ENCODE data around the gene TSHZ1. TPM values are rescaled to one million over a fixed set of nuclear protein-coding genes. Genes with fewer than 3 reads are reported as not detected.

Gene TSHZ1
- total and polyA plus RNA-seq, 2 of the 8 experiments (the other 6 are each of a cell fraction or from before 2014, with no cell fraction given), result 0.03 to 0.32 TPM

DNA sequence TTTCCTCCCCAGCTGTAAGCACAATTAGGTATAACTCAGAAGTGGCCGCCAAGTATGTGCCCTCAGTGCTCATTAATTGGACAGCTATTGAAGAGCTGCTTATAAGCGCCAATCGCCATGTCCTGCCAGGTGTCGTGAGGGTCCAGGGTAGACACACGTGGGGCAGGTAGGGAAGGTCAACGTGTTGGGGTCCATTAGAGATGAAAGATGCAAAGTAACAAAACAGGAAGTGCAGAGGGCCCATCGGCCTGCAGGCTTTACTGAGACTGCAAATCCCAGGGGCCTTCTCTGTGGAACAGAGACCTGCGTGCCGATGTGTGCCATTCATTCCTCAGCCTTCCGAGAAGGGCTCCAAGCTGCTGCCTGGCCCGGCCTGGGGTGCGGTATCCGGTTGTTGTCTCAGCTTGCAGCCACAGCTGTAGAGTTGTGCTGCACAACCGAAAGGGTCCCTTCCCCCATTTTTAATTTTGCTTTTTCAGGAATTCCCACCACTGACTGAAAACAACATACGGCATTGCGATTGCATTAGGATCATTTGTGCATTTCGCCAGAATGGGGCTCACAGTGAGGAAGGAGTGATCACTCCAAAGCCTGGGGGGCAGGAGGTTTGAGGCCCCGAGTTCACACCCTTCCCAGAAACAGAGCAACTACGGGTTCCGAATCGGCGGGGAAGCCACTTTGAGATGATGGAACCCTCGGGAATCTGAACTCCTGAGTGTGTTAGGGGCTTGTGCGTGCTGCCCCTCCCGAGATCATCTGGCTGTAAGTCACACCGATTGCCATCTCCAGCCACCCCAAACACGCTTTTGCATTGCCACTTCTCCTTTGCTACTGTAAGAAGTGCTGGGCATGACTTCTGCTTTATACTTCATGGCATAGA is 94.3 kb downstream of the TSHZ1 start (continued):
- TF ChIP-seq RAD21 (IDR thresholded peaks at IDR 0.05 in 1 of 2, conservative IDR thresholded peaks at IDR 0.05 in 1 of 2; ENCODE audit: low read depth in 2 of 2, low read length in 2 of 2), result no peak
- TF ChIP-seq TEAD4 (IDR thresholded peaks at IDR 0.05; ENCODE audit: low read depth, low read length), result no peak
- no peak for TF ChIP-seq TAF7 (optimal IDR thresholded peaks at IDR 0.05; ENCODE audit: borderline replicate concordance, low read depth, low read length)
- TF ChIP-seq SP1 (IDR thresholded peaks at IDR 0.05; ENCODE audit: low read depth, low read length), result no peak
- no peak for TF ChIP-seq SIRT6 (IDR thresholded peaks at IDR 0.05; ENCODE audit: low read length)
- no peak for TF ChIP-seq POU5F1 (IDR thresholded peaks at IDR 0.05; ENCODE audit: low read depth, low read length)
